SK-N-SH (cell line): ENCODE measurements around the gene HDLBP. TPM values are rescaled to one million over a fixed set of nuclear protein-coding genes. Genes with fewer than 3 reads are reported as not detected.

Experiments used
- CTCF ChIA-PET: fragments of 300-600, 350-600 bp; formaldehyde crosslinking; extraction: SDS; loops from one replicate; lab custom pipeline; 2021; lab: Yijun Ruan, JAX
- POLR2A ChIA-PET: fragments of 350-600 bp; sonication (Branson Sonifier 250); formaldehyde crosslinking; extraction: SDS; loops from one replicate; lab custom pipeline; 2020; ENCODE audit warnings: antibody characterized with exemption, inconsistent platforms; lab: Yijun Ruan, JAX
- DNase-seq: peaks from one replicate; pipeline ENCODE4 v3.0.0; 2012
- H2AFZ ChIP-seq: fragments of 200-600 bp; sonication (generic); 2 replicates; pipeline ENCODE4 v1.8.1; 2016; ENCODE audit warnings: antibody characterized with exemption, mild to moderate bottlenecking, low read depth
- H3F3A ChIP-seq: fragments of 200-600 bp; sonication (generic); replicated peaks from 2 replicates; pipeline ENCODE3; 2016; ENCODE audit warnings: antibody characterized with exemption, mild to moderate bottlenecking; ENCODE audit not compliant: insufficient read depth
- H3K27ac ChIP-seq, 2 experiments: fragments of 200-500 bp in 1 of 2; fragments of 200-600 bp in 1 of 2; sonication (Bioruptor generic) in 1 of 2; sonication (generic), shearing (Covaris generic) in 1 of 2; 2 replicates each; pipeline versions ENCODE4 v1.5.1 to v1.6.1; 2014 to 2016; ENCODE audit warnings: low read depth in 2 of 2, inconsistent platforms in 1 of 2, low read length in 1 of 2, mild to moderate bottlenecking in 1 of 2, mixed read lengths in 1 of 2
- H3K27me3 ChIP-seq: fragments of 200-600 bp; sonication (generic), shearing (Covaris generic); 2 replicates; pipeline ENCODE4 v1.6.1; 2016; ENCODE audit warnings: mixed run types; ENCODE audit not compliant: insufficient read depth
- H3K36me3 ChIP-seq, 2 experiments: fragments of 200-500 bp in 1 of 2; fragments of 200-600 bp in 1 of 2; sonication (Bioruptor generic) in 1 of 2; sonication (generic) in 1 of 2; replicated peaks in 1 of 2; 2 replicates each; pipeline versions ENCODE3 to v1.5.1; 2014 to 2016; ENCODE audit warnings: low read length in 1 of 2, mild to moderate bottlenecking in 1 of 2; ENCODE audit not compliant: insufficient read depth in 2 of 2, control insufficient read depth in 1 of 2
- H3K4me1 ChIP-seq, 2 experiments: fragments of 200-500 bp in 1 of 2; fragments of 200-600 bp in 1 of 2; sonication (Bioruptor generic) in 1 of 2; sonication (generic), shearing (Covaris generic) in 1 of 2; 2 replicates each; pipeline versions ENCODE4 v1.5.1 to v1.6.1; 2014 to 2016; ENCODE audit warnings: low read depth in 1 of 2, low read length in 1 of 2, mixed run types in 1 of 2; ENCODE audit not compliant: insufficient read depth in 2 of 2, control insufficient read depth in 1 of 2
- H3K4me2 ChIP-seq: fragments of 200-600 bp; sonication (generic), shearing (Covaris generic); 2 replicates; pipeline ENCODE4 v1.6.1; 2017; ENCODE audit warnings: mixed run types
- H3K4me3 ChIP-seq, 2 experiments: fragments of 200-500 bp in 1 of 2; fragments of 200-600 bp in 1 of 2; sonication (Bioruptor generic) in 1 of 2; sonication (generic), shearing (Covaris generic) in 1 of 2; 2 replicates each; pipeline versions ENCODE4 v1.5.1 to v1.8.1; 2014 to 2016; ENCODE audit warnings: low read depth in 2 of 2, inconsistent platforms in 1 of 2, low read length in 1 of 2, mild to moderate bottlenecking in 1 of 2, mixed read lengths in 1 of 2, moderate library complexity in 1 of 2
- H3K79me2 ChIP-seq: fragments of 200-600 bp; sonication (generic); 2 replicates; pipeline ENCODE4 v1.8.1; 2017; ENCODE audit warnings: mild to moderate bottlenecking; ENCODE audit not compliant: insufficient read depth
- H3K9ac ChIP-seq: fragments of 200-600 bp; sonication (generic); 2 replicates; pipeline ENCODE4 v1.6.1; 2017; ENCODE audit warnings: mixed run types
- H3K9me2 ChIP-seq: fragments of 200-600 bp; sonication (generic); 2 replicates; pipeline ENCODE4 v1.6.1; 2017; ENCODE audit warnings: mixed run types
- H3K9me3 ChIP-seq: fragments of 200-600 bp; sonication (generic); 2 replicates; pipeline ENCODE4 v1.6.1; 2017; ENCODE audit warnings: mixed run types, mild to moderate bottlenecking, moderate library complexity
- H4K20me1 ChIP-seq: fragments of 200-600 bp; sonication (generic); 2 replicates; pipeline ENCODE4 v1.6.1; 2017; ENCODE audit warnings: mild to moderate bottlenecking, mixed run types; ENCODE audit not compliant: insufficient read depth
- ELF1 ChIP-seq: IDR thresholded peaks from 2 replicates; pipeline ENCODE4 v1.4.0; 2012
- FOXJ3 ChIP-seq: sonication (generic); formaldehyde crosslinking; IDR thresholded peaks from 2 replicates; pipeline ENCODE4 v1.5.1; 2020; ENCODE audit warnings: mild to moderate bottlenecking, missing genetic modification reagents
- GABPA ChIP-seq: IDR thresholded peaks from 2 replicates; pipeline ENCODE4 v1.4.0; 2012; ENCODE audit warnings: low read depth, mild to moderate bottlenecking
- GATA2 ChIP-seq: sonication (generic); formaldehyde crosslinking; IDR thresholded peaks from 2 replicates; pipeline ENCODE4 v1.5.0; 2020; ENCODE audit warnings: mild to moderate bottlenecking, missing genetic modification reagents
- IRF3 ChIP-seq: fragments of 150-350 bp; IDR thresholded peaks from 2 replicates; pipeline ENCODE4 v1.6.1; 2016; ENCODE audit warnings: mild to moderate bottlenecking, low read depth, low read length
- MEF2A ChIP-seq: IDR thresholded peaks from 2 replicates; pipeline ENCODE4 v1.4.0; 2012; ENCODE audit warnings: low read depth, borderline replicate concordance
- MXI1 ChIP-seq: IDR thresholded peaks from 2 replicates; pipeline ENCODE4 v1.6.1; 2012; ENCODE audit warnings: mild to moderate bottlenecking, low read depth, low read length, improper control_type of control experiment
- NFIC ChIP-seq: IDR thresholded peaks from 2 replicates; pipeline ENCODE4 v1.4.0; 2012; ENCODE audit warnings: borderline replicate concordance
- NRF1 ChIP-seq: IDR thresholded peaks from 2 replicates; pipeline ENCODE4 v1.6.1; 2012; ENCODE audit warnings: low read depth, mild to moderate bottlenecking, low read length
- PBX3 ChIP-seq: IDR thresholded peaks from 2 replicates; pipeline ENCODE4; 2012
- POLR2AphosphoS5 ChIP-seq: IDR thresholded peaks from 2 replicates; pipeline ENCODE4 v1.6.1; 2012; ENCODE audit warnings: low read depth, low read length
- RAD21 ChIP-seq: IDR thresholded peaks from 2 replicates; pipeline ENCODE4 v1.6.1; 2012; ENCODE audit warnings: mild to moderate bottlenecking, low read length
- SIN3A ChIP-seq: IDR thresholded peaks from 2 replicates; pipeline ENCODE4 v1.6.1; 2012; ENCODE audit warnings: low read depth, mild to moderate bottlenecking, low read length, moderate library complexity, borderline replicate concordance
- SMC3 ChIP-seq: IDR thresholded peaks from 2 replicates; pipeline ENCODE4 v1.6.1; 2012; ENCODE audit warnings: low read depth, low read length, improper control_type of control experiment
- TAF1 ChIP-seq: IDR thresholded peaks from 2 replicates; pipeline ENCODE4 v1.6.1; 2012; ENCODE audit warnings: low read depth, mild to moderate bottlenecking, low read length, moderate library complexity, borderline replicate concordance
- USF1 ChIP-seq: IDR thresholded peaks from 2 replicates; pipeline ENCODE4 v1.4.0; 2012; ENCODE audit warnings: low read depth, borderline replicate concordance
- USF2 ChIP-seq: fragments of 150-350 bp; IDR thresholded peaks from 2 replicates; pipeline ENCODE4 v1.6.1; 2017; ENCODE audit warnings: antibody characterized with exemption, low read length, low read depth, borderline replicate concordance
- YY1 ChIP-seq: IDR thresholded peaks from 2 replicates; pipeline ENCODE4 v1.4.0; 2012; ENCODE audit warnings: low read depth, mild to moderate bottlenecking
- WGBS: methylation state at CpG from one replicate; pipeline ENCODE4 v1.1.6; 2017; ENCODE audit warnings: low lambda C conversion rate; 5-methylcytosine and 5-hydroxymethylcytosine counted together
- polyA plus RNA-seq, 3 experiments: library from polyadenylated mRNA; depleted of rRNA; stranded (reverse); fragments of >200 nt; gene quantifications; 2 replicates each; pipeline ENCODE4 v1.2.3, GENCODE V29; 2012

Gene HDLBP
- polyA plus RNA-seq, 1 of the 3 experiments (the other 2 are of a cell fraction) = 263 TPM

- no peaks in the 10 kb centered on the region for H3K4me1 ChIP-seq
- ChIA-PET POLR2A (no interaction called here), CTCF (no interaction called here)
- H3K79me2 ChIP-seq = no peaks in the 10 kb centered on the region
- H3K9me2 ChIP-seq = no peaks in the 10 kb centered on the region
- no peaks in the 10 kb centered on the region for H4K20me1 ChIP-seq
- H3K36me3 ChIP-seq = peaks cover 0 to 4% of the 10 kb centered on the region in 2 experiments
- no peak overlapping the region for H3K4me3 ChIP-seq
- H2AFZ ChIP-seq = no peak overlapping the region
- 90% methylated on average over 9 of the region's 11 CpGs for WGBS
- DNase-seq = no peak
- TF ChIP-seq SMC3 (no peak), TAF1 (no peak), MEF2A (no peak), FOXJ3 (no peak), YY1 (no peak), USF1 (no peak)
- H3K27me3 ChIP-seq = no peaks in the 10 kb centered on the region
- H3F3A ChIP-seq = no peaks in the 10 kb centered on the region
- no peak overlapping the region for H3K9ac ChIP-seq
- no peak overlapping the region for H3K27ac ChIP-seq
- H3K4me2 ChIP-seq = no peak overlapping the region
- no peaks in the 10 kb centered on the region for H3K9me3 ChIP-seq
Observed at GRCh38 chr2:241185961-241186360, 129.5 kb downstream of the HDLBP start.

- ChIA-PET CTCF (no interaction called here), POLR2A (no interaction called here)
Observed at GRCh38 chr2:241184901-241185300, 130.6 kb downstream of the HDLBP start.

More at GRCh38 chr2:241184901-241185300, 130.6 kb downstream of the HDLBP start:
- Histone ChIP-seq H3F3A (no peaks in the 10 kb centered on the region), H3K79me2 (no peaks in the 10 kb centered on the region), H3K4me3 (no peak overlapping the region), H3K9ac (no peak overlapping the region), H3K9me3 (no peaks in the 10 kb centered on the region), H3K4me2 (no peak overlapping the region), H2AFZ (no peak overlapping the region), H3K36me3 (peaks cover 0 to 4% of the 10 kb centered on the region in 2 experiments), H3K4me1 (no peaks in the 10 kb centered on the region), H3K27me3 (no peaks in the 10 kb centered on the region), H4K20me1 (no peaks in the 10 kb centered on the region), H3K27ac (no peak overlapping the region), H3K9me2 (no peaks in the 10 kb centered on the region)
- DNase-seq = no peak
- WGBS = 65% methylated on average over 9 of the region's 9 CpGs
- TF ChIP-seq PBX3 (no peak), SIN3A (no peak), NFIC (no peak), MXI1 (no peak), USF2 (no peak), IRF3 (no peak), RAD21 (no peak), GATA2 (no peak), POLR2AphosphoS5 (no peak), FOXJ3 (no peak), ELF1 (no peak), NRF1 (no peak), GABPA (no peak)
